Neural progenitor cell (in vitro differentiated cells): ENCODE data around the gene KCNK10.

Source experiments
- CTCF ChIP-seq: fragments of 200-600 bp; sonication (generic); IDR thresholded peaks from 2 replicates; pipeline ENCODE4 v1.5.1; 2017; ENCODE audit warnings: antibody characterized with exemption, mild to moderate bottlenecking
- EZH2 ChIP-seq: fragments of 200-600 bp; sonication (generic); IDR thresholded peaks from 2 replicates; pipeline ENCODE4 v1.6.1; 2017; ENCODE audit warnings: antibody characterized with exemption, mild to moderate bottlenecking, moderate library complexity
- EZH2phosphoT487 ChIP-seq: fragments of 200-600 bp; sonication (generic); IDR thresholded peaks from 2 replicates; pipeline ENCODE4 v1.6.1; 2017; ENCODE audit warnings: antibody characterized with exemption

DNA sequence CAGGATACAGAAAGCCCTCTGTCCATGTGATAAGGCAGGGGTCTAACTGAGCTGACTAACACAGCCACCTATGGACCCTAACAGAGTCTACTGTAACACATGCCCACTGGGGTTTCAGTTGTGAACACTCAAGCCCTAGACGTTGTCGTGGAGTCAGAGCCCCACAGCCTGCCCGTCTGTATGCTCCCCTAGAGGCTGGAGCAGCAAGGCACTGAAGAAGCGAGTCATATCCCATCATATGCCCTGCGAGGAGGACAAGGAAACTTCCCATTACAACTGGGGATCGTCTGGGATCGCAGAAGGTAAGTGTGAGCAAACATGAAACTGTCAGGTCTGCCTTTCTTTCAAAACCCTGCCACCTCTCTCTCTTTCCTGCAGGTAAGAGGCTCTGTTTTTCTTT is 180.1 kb downstream of the KCNK10 start:
- no peak for TF ChIP-seq CTCF
- TF ChIP-seq EZH2 = no peak
- no peak for TF ChIP-seq EZH2phosphoT487
